GM18907 (cell line): ENCODE results near the gene APP.

Experiments
- ATAC-seq: cut with Tn5 transposase; IDR thresholded peaks from one replicate; pipeline ENCODE4 v1.9.1; 2021; ENCODE audit warnings: mild to moderate bottlenecking, moderate library complexity; ENCODE audit not compliant: unreplicated experiment

APP gene

GRCh38 chr21:26070822-26071425 is 99.6 kb downstream of the APP start:
- no peak for ATAC-seq

DNA sequence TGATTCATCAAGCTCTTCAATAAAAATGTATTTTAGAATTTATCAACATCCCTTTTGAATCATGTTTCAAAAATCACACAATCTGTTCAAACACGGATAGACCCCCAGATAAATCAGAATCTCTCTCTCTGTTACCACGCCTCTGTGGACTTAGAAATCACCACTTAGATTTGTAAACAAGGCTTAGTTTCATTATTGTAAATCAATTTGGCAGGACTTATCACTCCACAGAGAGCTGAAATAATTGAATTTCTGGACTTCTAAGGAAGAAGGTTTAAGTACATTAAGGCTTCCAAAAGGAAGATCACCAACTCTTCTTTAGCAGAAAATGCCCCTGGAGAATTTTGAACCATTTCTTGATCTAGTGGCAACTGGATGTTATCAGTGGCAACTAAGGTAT is 100.4 kb downstream of the APP start:
- ATAC-seq, result no peak

GRCh38 chr21:26068776-26069175 is 101.8 kb downstream of the APP start:
- ATAC-seq, result no peak

GRCh38 chr21:26067836-26068594 is 102.6 kb downstream of the APP start:
- ATAC-seq, result no peak

DNA sequence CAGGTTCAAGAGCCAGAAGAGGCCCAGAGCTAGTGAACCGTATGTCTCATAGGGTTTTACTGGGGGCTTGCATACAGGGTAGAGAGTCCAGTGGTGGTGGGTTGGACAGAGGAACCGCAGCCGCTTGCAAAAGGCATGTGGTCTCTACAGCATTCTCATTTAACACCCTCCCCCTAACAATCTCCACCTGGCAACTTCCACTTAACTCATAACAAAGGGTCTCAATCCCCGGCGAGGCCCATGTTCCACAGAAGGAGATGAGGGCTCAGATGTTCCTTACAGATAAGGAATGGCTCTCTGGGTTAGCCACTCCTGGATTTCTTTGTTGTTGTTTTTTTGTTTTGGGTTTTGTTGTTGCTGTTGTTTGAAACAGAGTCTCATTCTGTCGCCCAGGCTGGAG is 106.1 kb downstream of the APP start:
- no peak for ATAC-seq

DNA sequence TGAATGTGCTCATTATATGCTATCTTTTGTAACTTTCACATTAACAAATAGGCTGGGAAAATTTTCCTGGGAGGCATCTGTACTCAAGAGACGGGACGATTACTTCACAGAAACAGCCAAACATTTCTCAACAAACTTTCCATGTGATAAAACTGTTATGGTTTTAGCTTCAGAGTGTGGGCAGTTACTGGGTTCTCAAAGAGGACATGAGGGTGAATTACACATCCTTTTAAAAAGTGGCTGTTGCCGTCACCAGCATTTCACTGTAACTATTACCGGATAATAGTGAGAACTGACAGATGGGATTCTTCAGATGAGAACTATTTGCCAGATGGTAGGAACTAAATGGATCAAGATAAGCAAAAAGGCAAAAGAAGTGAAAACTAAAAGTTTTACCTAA is 109.1 kb downstream of the APP start:
- no peak for ATAC-seq

GRCh38 chr21:26060335-26061115 is 110.0 kb downstream of the APP start:
- ATAC-seq, result no peak

- ATAC-seq, result no peak
Measured at GRCh38 chr21:26057477-26058170, 112.9 kb downstream of the APP start.

- no peak for ATAC-seq
Measured at GRCh38 chr21:26055841-26056264, 114.7 kb downstream of the APP start.

DNA sequence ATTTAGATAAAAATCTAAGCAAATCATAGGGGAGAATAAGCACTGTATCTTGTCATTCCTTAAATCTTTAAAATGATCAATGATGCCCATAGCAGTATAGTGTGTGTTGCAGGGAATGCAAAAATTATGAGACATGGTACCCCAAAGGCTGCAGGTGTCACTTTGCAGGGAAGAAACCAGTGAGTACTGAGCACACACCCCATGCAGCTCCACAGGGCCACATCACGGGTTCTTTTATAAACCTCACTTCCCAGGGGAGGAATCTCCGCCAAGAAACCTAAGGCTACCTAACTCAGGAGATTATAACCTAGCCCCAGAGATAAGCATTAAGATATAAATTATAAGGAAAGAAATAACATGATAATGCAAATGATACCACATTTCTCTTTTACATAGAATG is 115.6 kb downstream of the APP start:
- ATAC-seq, result no peak

DNA sequence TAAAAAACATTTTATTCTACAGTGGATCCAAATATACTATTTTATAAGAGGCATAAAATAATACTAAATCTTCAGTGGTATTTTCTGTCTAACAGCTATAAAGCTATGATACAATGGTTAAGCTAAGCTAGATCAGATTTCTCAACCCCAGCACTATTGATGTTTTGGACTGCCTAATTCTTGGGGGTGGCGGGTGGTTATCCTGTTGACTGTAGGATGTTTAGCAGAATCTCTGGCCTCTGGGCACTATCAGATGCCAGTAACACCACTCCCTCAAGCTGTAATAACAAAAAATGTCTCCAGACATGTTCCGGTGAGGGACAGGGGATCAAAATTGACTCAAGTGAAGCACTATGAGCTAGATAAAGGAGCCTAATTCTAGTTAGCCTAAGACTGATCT is 118.5 kb downstream of the APP start:
- no peak for ATAC-seq

- no peak for ATAC-seq
Measured at GRCh38 chr21:26050857-26051256, 119.7 kb downstream of the APP start.

DNA sequence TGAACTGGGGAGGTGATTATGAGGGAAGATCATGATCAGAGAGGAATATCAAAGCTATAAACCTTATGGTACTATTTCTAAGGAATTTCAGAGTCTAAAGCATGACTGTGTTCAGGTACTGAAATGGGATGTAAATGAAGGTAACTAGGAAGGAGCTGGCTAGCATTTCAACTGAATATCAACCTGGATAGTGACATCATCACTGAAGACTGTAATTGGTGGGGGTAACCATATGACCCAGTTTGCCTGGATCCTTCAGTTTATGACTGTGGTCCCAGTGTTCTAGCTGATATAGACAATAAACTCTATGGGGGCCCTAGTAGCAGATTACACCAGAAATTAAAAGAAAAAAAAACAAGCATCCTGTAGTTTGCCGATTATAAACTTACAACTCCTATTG is 120.8 kb downstream of the APP start:
- no peak for ATAC-seq

GRCh38 chr21:26047279-26047967 is 123.1 kb downstream of the APP start:
- no peak for ATAC-seq

- ATAC-seq, result no peak
Measured at GRCh38 chr21:26043891-26044290, 126.7 kb downstream of the APP start.

DNA sequence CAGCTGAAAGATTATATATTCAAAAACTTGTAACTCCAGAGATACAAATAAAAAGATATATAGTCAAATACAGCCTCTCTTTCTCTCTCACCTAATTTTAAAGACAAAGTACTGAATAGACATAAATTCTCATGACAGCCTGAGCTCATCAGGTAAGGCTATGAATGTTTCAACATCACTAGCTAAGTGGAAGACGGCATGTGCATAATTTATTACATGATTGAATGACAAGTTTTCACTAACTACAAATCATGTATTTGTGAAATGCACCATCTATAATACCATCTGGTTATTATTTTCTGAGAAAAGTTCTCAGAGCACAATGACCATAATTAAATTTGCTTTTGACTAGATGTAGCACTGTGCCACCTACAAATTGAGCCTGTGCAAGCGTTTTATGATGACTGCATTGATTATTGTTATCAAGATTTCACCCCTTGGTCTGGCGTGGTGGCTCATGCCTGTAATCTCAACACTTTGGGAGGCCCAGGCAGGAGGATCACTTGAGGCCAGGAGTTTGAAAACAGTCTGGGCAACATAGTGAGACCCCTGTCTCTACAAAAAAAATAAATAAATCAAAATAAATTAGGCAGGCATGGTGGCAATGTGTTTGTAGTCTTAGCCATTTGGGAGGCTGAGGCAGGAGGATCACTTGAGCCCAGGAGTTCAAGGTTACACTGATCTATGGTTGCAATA is 128.2 kb downstream of the APP start:
- ATAC-seq, result no peak

- no peak for ATAC-seq
Measured at GRCh38 chr21:26041431-26042180, 129.0 kb downstream of the APP start.

- ATAC-seq, result no peak
Measured at GRCh38 chr21:26036916-26037315, 133.7 kb downstream of the APP start.

DNA sequence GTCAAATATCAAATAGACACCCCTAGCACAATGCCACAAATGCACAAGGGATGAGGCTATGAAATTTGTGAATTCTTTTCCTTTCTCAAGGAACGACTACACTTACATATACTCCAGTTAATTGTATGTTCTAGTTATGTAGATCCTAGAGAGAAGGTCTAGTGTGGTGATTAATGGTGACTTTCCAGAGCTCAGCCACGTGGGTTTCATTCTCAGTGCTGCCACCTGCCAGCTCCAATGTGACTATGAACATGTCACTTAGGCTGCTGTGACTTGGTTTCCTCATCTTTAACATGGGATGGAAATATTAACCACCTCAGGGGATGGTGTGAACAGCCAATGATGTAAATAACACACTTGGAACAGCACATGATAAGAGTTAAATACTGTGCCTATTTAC is 138.3 kb downstream of the APP start:
- no peak for ATAC-seq
